22Rv1 (cell line): Measurements from ENCODE around the gene NFATC2.

ENCODE experiments used
- CTCF ChIP-seq: fragments of 450-650 bp; IDR thresholded peaks from 2 replicates; pipeline ENCODE4 v1.5.1; 2017; ENCODE audit warnings: mild to moderate bottlenecking
- ZFX ChIP-seq: fragments of 450-650 bp; IDR thresholded peaks from 2 replicates; pipeline ENCODE4 v1.6.1; 2017; ENCODE audit warnings: antibody characterized with exemption, borderline replicate concordance

GRCh38 chr20:51460569-51461265 lies 81.8 kb downstream of the NFATC2 start:
- TF ChIP-seq CTCF (no peak), ZFX (no peak)
